ENCODE measurements around the gene SP3.

DNA sequence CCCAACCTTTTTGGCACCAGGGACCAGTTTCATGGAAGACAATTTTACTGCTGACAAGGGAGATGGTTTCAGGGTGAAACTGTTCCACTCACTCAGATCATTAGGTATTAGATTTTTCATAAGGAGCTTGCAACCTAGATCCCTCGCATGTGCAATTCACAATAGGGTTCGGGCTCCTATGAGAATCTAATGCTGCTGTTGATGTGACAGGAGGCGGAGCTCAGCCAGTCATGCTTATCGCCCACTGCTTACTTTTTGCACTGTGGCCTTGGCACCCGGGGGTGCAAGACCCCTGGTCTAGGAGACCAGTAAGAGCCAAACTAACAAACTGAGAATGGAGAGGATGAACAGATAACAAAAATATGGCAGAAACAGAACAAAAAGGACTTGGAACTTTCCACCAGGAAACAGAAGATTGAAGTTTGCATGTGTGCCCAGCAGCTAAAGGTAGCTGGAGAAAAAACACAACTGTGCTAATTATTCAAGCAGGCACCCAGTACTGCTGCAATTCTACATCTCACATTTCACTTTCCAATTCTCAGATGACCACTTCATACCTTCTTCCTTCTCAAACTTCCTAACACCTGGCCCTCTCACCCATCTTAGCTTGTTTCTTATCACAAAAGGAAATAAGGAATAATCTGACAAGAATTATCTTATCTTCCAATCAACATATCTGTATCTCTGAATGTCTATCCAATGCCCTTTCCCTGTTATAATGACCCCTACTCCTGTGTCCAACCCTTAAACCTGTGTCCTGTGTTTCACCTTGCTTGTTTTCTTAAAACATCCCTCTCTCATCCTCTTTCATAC, 24.8 kb downstream of the SP3 start:
- TF ChIP-seq, protein P1, sequence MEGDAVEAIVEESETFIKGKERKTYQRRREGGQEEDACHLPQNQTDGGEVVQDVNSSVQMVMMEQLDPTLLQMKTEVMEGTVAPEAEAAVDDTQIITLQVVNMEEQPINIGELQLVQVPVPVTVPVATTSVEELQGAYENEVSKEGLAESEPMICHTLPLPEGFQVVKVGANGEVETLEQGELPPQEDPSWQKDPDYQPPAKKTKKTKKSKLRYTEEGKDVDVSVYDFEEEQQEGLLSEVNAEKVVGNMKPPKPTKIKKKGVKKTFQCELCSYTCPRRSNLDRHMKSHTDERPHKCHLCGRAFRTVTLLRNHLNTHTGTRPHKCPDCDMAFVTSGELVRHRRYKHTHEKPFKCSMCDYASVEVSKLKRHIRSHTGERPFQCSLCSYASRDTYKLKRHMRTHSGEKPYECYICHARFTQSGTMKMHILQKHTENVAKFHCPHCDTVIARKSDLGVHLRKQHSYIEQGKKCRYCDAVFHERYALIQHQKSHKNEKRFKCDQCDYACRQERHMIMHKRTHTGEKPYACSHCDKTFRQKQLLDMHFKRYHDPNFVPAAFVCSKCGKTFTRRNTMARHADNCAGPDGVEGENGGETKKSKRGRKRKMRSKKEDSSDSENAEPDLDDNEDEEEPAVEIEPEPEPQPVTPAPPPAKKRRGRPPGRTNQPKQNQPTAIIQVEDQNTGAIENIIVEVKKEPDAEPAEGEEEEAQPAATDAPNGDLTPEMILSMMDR (conservative IDR thresholded peaks at IDR 0.05; ENCODE audit: low read depth, low read length): no peak
- no peak for TF ChIP-seq EZH2 (IDR thresholded peaks at IDR 0.05; ENCODE audit: borderline replicate concordance, low read depth, low read length, poor library complexity, severe bottlenecking)

Data from A673 (cell line).